GOT3 (cell line): ENCODE results near the gene TMEM59.
"Not testable (repeated sequence)": the region's sequence is repeated elsewhere in the genome, so short reads cannot be mapped to it uniquely, and the experiment has no call there.

Experiments
- DNase-seq: peaks from one replicate; lab custom pipeline; 2025; ENCODE audit warnings: mixed read lengths; lab: John Stamatoyannopoulos, UW

TMEM59 gene, protein sequence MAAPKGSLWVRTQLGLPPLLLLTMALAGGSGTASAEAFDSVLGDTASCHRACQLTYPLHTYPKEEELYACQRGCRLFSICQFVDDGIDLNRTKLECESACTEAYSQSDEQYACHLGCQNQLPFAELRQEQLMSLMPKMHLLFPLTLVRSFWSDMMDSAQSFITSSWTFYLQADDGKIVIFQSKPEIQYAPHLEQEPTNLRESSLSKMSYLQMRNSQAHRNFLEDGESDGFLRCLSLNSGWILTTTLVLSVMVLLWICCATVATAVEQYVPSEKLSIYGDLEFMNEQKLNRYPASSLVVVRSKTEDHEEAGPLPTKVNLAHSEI

DNA sequence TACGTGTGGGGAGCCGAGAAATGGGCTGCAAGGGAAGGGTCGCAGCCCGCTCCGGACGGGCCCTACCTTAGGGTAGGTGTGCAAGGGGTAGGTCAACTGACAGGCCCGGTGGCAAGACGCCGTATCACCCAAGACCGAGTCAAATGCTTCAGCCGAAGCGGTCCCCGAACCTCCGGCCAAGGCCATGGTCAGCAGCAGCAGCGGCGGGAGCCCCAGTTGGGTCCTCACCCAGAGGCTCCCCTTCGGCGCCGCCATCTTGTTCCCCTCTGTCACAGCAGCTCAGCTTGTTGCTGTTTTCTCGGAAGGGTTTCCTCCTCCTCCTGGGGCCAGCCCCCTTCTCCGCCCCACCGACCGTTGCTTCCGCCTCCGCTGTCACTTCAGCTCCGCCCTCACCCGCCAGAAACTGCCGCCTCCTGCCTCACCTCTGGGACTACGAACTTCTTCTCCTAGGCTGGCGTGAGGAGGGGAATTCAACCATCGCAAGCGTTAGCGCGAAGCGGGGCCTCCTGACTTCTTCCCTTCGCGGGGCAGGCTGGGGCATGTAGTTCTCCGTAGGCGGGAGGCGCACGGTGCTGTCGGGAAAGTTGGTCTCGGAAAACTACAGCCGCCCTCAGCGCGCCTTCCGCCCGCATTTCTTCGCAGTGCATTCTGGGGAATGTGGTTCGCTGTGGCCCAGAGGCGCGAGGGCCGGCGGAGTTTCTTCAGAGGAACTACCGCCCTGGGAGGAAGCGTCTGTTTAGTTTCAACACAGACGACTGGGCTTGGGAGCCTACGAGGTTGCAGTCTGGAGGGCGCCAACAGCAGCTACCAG lies at the start of gene TMEM59, which contains the start of gene TCEANC2:
TMEM59 (minus strand) TSS at position 271 of the 811 bp plus-strand sequence; CDS start at position 255, 16 bp downstream.
TCEANC2 (plus strand) TSS at position 675 of the 811 bp plus-strand sequence. CDS start 815 bp downstream, outside the sequence.
- DNase-seq: peak; percentile 97

DNA sequence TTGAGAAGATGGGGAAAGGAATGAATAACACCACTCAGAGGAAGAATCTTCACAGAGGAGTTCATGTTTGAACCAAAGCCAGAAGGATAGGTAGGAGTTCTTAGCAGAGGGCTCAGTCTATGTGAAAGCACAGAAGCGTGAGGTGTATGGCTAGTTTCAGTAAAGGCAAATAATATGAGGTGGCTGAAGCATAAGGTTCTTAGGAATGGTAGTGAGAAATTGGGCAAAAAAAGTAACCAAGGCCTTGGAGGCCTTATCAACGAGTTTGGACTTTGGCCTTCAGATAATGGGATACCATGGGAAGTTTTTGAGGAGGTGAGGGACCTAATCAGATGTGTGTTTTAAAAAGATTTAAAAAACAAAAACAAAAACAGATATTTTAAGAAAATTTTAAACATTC lies 47.5 kb upstream of the TMEM59 start:
- no peak for DNase-seq

DNA sequence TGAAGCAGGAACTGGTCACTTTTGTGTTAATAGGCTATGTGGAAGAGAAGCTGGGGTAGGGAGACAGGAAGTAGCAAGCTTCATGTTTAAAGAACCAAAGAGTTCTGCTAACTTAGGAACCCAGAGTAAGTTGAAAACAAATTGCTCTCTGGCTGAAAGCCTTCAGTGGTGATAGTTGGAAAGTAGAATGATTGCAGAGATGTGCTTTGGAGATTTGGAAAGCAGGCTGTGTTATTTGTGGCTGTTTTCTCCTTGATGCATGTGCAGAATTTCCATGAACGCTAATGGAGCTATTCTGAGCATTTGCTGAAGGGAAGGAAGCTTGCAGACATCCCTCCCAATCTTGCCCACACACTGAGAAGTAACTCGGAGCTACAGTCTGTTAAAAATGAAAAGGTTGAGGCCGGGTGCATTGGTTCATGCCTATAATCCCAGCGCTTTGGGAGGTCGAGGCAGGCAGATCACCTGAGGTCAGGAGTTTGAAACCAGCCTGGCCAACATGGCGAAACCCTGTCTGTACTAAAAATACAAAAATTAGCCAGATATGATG lies 46.1 kb upstream of the TMEM59 start:
- no peak for DNase-seq

DNA sequence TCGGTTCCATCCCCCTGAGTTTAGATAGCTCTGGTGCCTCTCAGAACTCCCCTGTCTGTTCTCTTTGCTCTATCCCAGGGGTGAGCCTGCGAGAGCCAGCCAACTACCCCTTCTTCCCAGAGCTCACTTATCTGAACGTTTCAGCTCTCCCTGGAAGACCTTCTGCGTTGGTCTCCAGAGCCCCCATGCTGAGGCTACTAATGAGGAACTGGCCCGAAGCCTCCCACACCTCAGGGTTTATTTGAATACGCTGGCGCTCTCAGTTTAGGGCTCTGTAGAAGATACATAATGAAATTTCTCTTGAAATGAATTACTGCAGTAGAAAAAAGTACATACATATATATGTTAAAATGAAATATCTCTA lies 43.9 kb upstream of the TMEM59 start:
- DNase-seq: no peak

DNA sequence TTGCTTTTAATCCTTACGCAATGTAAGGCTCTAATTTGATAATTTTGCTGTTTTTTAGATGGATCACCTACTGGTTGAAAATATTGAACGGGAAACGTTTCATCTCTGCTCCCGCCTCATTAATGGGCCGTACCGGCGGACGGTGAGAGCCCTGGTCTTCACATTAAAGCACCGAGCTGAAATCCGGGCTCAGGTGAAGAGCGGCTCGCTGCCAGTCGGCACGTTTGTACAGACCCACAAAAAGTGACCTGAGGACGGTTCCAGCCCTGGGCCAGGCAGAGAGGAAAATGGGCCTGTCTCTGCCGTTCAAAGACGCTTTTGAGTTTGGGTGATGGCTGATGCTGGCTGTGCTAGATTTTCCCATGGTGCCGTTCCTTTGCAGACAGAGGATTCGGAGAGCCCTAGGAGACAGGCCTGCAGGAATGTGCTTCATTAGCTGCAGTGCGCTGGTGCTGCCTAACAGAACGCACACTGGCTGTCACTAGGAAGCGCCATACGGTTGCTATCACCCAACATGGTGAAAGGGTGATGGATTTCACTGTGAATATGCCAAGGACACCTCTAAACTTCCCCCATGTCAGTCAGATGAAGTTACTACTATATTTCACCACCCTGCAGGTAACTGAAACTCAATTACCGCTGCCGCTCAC lies 43.3 kb upstream of the TMEM59 start:
- no peak for DNase-seq

DNA sequence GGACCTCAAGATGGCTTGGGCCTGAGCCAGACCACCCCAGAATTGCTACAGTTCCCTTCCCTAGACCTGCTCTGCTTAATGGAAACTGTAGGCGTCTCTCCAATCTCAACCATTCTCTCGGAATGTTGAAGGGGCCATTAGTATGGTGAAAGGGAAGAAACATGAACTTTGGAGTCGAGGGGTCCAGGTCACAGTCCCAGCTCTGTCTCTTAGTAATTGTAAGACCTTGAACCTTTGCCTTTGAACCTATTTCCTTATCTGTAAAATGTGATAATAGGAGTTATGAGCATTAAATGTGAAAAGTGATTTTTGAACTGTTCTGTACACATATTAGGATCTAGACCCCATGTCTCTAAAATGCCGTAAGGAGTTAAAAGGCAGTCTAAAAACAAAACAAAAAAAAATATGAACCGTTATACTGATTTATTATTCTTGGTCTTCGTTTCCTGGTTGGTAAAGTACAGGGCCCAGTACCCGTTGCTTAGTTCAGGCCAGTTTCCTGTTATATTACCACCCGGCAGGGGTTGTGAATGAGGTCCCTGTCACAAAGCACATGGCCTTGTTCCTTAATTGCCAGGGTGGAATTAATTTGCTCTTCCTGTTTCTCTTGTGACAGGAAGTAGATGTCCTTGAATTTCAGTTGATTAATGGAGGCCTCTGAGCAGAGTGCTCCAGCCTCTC lies 42.7 kb upstream of the TMEM59 start:
- no peak for DNase-seq

DNA sequence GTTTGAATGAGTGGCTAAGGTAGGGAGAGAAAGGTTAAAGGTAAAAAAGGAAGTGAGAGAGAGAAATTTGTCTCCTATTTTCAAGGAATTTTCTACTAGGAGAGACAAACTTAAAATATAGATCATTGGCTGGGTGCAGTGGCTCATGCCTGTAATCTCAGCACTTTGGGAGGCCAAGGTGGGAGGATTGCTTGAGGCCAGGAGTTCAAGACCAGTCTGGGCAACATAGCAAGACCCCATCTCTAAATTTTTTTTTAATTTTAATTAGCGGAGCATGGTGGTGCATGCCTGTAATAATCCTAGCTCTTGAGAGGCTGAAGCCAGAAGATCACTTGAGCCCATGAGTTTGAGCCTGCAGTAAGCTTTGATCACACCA lies 41.7 kb upstream of the TMEM59 start:
- DNase-seq: not testable (repeated sequence)

DNA sequence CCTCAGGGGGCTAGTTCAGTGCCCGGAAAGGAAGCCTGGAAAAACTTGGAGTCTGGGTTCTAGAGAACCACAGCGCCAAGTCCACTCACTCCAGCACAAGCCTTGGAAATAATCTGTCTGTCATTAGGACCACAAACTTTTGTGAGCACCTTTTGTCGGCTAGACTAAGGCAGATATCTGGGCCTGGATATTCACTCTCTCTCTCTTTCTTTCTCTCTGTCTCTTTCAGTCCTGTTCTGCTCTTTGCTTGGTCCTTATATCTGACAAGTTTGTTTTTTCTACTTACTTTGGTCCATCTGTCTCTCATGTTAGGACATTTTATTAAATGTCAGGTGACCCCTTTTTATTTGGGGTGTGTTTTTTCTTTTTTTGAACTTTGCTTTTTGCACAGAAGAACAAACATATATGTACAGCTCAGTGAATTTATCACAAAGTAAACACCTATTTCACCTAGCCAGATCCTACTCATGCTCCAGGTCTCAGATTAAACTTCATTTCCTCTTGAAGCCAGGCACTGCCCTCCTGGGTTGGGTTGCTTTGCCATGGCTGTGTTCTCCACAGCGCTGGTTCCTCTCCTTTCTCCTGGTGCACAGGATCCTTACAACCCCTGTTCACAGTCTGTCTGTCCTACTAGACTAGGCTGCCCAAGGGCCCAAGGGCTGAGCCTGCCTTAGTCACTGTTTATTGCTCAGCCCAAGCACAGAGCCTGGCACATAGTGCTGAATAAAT lies 41.2 kb upstream of the TMEM59 start:
- no peak for DNase-seq

DNA sequence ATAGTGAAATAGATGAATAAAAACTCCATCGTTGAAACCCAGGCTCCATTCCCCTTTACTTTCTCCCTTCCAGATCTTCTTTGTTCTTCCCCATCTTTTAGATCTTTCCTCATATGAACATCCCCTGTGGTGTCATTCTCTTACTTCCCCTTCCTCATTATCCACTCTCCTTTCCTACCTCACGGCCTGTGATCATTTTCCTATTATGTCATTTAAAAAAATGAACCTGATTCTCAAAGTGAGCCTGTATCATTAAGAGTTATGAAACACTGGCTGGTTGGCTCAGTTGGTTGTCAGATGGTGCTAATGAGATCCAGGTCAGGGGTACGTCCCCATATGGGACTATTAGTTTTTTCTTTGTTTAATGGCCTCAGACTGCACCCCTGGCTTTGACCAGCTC lies 38.7 kb upstream of the TMEM59 start:
- DNase-seq: no peak

DNA sequence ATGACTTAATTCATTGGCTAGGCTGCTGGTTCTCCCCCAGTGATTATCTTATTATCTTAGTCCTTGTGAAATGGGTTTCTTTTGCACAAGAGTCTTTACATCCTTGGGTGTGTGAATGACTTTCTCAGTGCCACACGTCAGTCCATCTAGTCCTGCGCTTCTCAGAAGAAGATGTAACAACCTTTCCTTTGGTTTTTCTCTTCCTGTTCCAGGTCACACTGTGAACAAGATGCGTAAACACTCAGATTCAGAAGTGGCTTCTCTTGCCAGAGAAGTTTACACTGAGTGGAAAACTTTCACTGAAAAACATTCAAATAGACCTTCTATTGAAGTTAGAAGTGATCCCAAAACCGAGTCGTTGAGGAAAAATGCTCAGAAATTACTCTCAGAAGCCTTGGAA lies 35.4 kb upstream of the TMEM59 start:
- DNase-seq: no peak

DNA sequence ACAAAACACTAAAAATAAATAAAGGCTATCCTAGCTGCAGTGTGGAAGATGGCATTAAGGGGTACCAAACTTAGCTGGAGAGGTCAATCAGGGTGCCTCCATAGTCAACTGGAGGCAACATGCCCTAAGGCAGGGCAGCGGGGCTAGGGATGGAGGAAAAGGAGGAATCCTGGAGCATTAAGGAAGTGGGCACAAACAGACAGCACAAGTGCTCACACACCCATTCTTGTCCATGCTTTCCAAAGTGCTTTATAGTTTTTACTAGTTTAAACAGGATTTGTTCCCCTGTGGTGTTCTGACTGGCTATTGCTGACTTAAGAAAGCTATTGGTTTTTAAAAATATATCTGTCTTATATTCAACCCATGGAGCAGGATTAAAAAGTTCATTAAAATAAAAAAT lies 33.8 kb upstream of the TMEM59 start:
- DNase-seq: no peak

DNA sequence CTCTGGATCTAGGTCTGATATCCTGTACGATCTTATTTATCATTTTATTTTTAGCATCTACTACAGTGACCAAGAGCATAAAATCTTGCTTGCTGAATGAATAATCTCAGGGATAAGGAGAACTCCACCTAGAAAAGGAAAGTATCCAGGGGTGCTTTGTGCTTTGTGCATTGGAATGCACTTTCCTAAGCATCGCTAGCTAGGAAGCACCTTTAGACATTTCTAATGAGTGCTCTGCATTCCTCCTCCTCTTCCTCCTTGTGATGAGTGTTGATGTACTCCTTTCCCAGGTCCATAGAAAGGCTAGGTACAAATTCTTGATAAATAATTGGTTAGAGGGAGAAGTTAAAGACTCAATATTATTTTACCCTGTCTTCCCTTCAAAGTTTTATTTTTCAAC lies 31.8 kb upstream of the TMEM59 start:
- DNase-seq: no peak

DNA sequence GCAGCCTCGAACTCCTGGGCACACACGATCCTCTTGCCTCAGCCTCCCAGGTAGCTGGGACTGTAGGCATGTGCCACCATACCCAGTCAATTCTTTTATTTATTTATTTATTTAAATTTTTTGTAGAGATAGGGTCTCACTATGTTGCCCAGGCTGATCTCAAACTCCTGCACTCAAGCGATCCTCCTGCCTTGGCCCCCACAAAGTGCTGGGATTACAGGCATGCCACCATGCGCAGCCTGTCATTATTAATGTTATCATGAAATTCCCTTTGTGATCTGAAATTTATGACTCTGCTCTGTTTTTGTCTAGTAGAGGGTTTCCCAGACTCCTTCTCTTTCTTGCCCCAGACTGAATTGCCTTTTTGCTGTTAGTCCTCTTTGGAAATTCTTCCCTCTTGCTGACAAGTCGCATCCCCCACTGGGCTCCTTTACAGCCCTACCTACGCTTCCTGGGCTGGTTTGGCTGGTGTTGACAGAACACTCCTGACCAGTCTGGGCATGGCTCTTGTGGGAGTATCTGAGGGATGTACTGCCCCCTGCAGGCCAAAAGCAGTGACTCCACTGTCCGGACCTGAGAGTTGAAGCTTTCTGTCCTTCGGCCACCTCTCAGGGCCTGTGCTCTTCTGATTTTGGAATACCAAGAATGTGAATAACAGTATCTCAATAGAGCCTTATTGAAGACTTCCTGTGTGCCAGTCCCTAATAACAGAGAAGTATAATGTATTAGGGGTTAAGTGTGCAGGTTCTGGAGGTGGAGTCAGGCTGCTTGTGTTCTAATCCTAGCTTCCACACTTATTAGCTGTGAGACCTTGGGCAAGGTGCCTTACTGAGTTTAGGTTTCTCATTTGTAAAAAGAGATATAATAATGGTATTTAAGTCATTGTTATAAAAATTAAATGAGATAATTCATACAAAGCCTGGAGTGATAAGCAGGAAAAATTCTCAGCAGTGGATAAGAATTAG lies 28.6 kb upstream of the TMEM59 start:
- DNase-seq: no peak

DNA sequence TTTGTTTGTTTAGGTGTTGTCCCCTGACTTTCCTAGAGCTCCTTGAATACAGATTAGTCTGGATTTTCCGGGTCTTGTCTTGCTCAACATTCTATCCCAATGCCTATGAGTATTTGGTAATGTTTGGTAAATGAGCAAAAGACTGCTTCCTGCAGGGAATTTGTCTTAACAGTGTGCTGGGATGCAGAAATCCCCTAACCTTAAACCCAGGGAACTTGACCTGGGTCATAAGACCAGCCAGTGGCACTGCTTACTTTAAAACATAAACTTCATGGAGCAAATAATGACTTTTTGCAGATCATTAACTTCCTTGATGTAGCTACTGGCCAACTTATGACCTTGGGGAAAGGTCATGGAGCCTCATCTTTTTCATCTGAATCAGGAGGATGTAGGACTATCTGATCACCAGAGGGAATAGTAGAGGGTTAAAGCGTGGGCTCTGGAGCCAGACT lies 27.6 kb upstream of the TMEM59 start:
- no peak for DNase-seq

DNA sequence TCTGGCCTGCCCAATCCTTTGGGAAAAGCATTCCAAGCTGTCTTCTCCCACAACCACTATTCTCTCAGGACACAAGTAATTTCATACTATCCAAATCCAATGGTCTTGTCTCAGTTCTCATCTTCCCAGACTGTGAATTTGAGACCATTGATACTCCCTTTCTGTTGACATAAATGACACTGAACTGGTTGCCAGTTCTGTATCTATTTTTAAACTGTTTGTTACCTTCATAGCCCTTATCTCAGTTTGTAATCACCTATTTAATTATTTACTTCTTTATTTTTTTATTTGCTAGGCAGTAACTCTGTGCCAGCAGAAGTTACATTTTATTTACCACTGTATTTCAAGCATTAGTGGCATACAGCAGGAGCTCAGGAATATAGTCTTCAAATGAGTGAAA lies 24.4 kb upstream of the TMEM59 start:
- DNase-seq: no peak

DNA sequence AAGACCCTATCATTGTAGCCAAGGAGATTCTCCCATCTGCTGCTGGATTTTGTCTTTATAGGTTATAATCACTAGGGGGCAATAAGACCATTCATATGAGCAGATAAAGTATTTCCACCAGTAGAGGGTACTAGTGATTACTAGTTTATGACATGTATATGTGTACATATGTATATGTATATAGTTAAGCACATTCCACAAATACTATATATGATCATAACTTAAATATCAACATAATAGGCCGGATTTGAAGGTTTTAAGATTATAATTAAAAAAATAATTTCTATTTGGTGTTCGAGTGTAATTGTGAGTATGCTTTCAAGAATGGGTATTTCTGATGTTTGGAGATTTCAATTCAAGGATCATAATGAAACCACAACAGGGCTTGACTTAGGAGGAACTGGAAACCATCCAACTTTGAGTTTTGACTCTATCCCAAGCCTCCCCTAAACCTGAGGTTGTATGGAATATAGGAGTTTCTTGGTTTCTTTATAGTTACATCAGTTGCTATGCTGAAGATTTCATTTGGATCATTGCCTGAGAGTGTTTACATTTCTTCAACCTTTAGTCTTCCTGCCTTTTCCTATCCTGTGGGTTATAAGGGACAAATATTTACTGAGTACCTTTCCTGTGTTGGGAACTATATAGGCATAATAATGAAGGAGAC lies 17.3 kb upstream of the TMEM59 start:
- no peak for DNase-seq

DNA sequence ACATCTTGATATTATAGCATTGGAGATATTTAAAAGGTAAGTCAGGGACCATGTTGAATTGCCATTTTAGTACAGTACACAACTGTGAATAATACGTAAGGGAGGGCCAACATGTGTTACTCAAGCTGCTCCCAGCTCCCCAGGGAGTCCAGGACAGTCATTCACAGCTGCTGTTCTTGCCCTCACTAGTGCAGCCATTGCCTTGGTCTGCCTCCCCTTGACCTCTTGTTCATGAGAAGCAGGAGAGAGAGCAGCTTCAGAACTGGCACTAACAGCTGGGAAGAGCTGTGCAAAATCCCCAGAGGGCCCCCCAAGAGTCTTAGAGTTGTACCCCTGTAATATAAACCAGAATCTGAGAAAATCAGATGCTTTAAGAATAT lies 16.8 kb upstream of the TMEM59 start:
- DNase-seq: no peak

DNA sequence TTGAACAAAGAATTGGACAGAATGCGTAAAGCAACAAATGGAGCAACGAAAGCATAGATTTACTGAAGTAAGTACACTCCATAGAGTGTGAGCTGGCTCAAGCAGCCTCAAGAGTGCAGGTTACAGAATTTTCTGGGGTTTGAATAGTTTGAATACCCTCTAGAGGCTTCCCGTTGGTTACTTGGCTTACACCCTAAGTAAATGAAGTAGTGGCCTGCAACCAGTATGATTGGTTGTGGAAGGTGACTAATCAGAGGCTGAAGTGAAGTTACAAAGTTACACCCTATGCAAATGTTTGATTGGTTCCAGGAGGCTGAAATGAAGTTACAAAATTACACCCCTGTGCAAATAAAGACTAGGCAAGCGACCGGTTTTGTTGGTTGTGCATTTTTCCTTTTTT lies 11.3 kb upstream of the TMEM59 start:
- no peak for DNase-seq

DNA sequence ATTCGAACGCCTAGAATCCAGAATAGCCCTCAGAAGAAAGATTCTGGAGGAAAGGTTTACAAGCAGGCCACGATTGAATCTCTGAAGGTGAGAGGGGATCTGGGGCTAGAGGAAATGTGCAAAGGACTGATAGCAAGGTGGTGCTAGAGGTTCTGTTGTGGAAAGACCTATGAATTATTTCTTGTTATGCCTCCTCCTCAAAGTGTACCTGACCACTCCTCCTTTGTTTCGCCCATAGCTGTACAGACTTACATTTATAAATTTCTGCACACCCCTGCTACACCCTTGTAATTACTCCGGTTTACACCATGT lies 1.4 kb upstream of the TMEM59 start:
- DNase-seq: no peak
